HG03558 (cell line): ENCODE results near the gene HNF1A.

ENCODE experiments used
- ATAC-seq: cut with Tn5 transposase; IDR thresholded peaks from one replicate; pipeline ENCODE4 v1.9.1; 2021; ENCODE audit warnings: moderate number of reproducible peaks; ENCODE audit not compliant: unreplicated experiment; ENCODE audit errors: extremely low read depth

HNF1A gene

DNA sequence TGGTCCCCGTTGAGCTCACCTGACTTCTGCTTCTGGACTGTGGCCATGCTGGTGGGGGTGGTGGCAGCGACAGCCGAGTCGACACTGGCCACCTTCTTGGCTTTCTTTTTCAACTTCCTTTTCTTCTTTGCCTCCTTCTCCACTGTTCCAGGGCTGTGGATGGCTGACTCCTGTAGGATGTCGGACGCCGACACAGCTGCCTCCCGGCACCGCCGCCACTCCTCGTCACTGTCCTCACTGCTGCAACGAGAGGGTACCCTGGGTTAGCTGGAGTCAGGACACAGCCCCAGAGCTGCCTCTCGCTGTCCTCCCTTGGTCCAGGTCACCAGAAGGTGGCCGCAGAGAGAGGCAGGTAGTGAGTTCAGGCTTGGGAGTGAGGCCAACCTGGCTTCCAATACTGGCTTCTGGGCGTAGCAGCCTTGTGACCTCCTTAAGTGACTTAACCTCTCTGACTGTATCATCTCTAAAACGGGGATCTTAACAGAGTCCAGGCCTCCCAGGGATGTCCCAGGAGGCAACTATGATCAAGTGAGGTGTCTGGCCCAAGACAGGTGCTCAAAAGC lies 26.0 kb downstream of the HNF1A start:
- no peak for ATAC-seq

DNA sequence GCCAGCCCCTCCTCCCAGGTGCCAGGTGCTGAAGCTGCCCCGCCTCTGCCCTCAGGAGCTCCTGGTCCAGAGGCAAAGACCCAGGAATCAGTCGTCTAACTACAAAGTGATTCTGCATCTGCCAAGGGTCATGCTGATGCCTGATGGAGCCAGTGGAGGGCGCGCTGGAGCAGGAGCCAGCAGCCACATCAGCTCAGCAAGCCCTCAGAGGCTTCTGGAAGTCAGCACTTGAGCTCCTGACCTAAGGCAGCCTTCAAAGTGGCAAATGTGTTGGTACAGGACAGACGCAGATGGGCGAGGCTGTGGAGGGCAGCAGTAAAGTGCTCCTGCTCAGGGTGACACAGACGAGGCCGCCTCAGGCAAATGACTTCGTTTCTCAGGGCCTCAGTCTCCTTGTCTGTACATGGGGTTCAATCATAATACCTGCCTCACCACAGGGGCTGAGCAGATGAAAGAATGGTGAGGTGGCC lies 27.0 kb downstream of the HNF1A start:
- ATAC-seq, result no peak

- ATAC-seq, result no peak
Measured at GRCh38 chr12:121008347-121009098, 30.2 kb downstream of the HNF1A start.

- ATAC-seq, result no peak
Measured at GRCh38 chr12:121009741-121010140, 31.4 kb downstream of the HNF1A start.

DNA sequence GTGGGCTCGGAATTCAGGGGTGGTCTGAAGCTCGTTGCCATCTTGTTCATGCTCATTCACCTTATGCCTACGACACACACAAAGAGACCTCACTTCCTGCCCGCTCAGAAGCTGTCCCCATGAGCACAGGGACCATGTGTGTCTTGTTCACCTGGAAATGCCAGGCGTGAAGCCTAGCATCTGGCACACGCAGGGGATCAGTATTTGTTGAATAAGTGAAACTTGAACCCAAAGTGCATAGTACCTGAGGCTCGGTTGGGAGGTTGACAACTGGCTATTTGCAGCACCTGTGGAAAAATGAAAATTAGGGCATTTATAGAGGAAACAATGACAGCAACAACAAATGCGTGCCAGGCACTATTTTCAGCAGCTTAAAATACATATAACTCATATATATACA lies 32.5 kb downstream of the HNF1A start:
- no peak for ATAC-seq

GRCh38 chr12:121011820-121012219 lies 33.5 kb downstream of the HNF1A start:
- no peak for ATAC-seq

- no peak for ATAC-seq
Measured at GRCh38 chr12:121013715-121014114, 35.4 kb downstream of the HNF1A start.

GRCh38 chr12:121015825-121016766 lies 37.8 kb downstream of the HNF1A start, which contains the start of gene C12orf43:
TSS of gene C12orf43 (minus strand) at chr12:121016487. CDS start at chr12:121016474, 13 bp downstream.
- ATAC-seq, result peak; percentile 89

DNA sequence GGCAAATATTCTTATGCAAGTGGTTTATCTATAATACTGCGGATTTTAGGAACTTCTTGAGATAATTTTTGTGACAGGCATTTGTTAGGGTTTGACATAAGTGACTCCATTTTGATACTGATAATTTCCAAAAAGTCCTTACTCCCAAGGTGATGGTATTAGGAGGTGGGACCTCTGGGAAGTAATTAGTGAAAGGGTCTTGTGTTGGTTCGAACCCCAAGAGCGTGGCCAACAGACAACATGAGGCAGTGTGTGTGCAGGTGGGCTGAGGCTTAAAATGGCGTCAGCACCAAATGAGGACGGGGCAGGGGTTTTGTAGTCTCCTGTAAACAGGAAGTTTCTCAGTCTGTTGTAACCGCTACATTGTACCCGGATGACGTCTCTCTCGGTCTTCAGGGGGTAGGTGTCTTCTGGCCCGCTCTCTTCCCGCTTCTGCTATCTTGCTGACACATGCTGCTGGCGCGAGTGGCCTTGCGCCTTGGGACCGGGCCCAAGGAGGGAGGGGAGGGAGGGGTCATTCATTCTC lies 39.7 kb downstream of the HNF1A start:
- no peak for ATAC-seq

GRCh38 chr12:121018860-121019617 lies 40.7 kb downstream of the HNF1A start:
- ATAC-seq, result no peak

DNA sequence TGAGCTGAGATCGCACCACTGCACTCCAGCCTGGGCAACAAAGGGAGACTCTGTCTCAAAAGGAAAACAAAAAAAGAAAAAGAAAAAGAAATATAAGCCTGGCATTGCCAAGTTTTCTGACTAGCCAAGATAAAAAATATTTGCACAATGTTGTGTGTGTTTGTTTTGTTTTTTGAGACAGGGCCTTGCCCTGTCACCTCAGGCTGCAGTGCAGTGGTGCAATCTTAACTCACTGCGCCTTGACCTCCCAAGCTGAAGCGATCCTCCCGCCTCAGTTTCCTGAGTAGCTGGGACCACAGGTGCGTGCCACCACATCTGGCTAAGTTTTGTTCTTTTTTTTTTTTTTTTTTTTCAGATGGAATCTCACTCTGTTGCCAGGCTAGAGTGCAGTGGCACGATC lies 43.4 kb downstream of the HNF1A start:
- no peak for ATAC-seq

- no peak for ATAC-seq
Measured at GRCh38 chr12:121022713-121023112, 44.4 kb downstream of the HNF1A start.

- no peak for ATAC-seq
Measured at GRCh38 chr12:121023799-121024198, 45.5 kb downstream of the HNF1A start.

DNA sequence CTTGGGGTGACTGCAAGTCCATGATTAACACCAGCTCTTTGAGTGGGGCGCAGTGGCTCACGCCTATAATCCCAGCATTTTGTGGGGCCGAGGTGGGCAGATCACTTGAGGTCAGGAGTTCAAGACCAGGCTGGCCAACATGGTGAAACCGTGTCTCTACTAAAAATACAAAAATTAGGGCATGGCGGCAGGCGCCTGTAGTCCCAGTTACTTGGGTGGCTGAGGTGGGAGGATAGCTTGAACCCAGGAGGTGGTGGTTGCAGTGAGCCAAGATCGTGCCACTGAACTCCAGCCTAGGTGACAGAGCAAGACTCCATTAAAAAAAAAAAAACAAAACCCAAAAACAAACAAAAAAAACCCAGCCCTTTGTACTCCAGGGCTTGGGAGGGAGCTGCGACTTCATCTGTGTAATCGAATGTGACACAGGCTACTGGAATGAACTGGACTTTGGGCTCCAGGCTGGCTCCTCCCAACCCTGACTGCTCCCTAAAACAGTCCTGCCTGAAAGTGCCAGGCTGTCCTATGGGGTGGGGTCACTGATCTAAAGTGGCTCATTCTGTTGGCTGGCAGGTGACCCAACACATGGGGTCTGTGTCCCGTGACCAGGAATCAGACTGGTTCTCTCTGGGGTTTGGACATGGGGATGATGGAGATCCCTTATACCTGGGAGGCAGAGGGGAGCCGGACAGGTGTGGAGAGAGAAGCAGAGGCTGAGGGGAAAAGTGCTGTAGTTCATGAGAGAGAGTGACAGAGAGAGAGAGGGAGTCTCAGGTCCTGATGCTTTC lies 47.3 kb downstream of the HNF1A start:
- ATAC-seq, result no peak

DNA sequence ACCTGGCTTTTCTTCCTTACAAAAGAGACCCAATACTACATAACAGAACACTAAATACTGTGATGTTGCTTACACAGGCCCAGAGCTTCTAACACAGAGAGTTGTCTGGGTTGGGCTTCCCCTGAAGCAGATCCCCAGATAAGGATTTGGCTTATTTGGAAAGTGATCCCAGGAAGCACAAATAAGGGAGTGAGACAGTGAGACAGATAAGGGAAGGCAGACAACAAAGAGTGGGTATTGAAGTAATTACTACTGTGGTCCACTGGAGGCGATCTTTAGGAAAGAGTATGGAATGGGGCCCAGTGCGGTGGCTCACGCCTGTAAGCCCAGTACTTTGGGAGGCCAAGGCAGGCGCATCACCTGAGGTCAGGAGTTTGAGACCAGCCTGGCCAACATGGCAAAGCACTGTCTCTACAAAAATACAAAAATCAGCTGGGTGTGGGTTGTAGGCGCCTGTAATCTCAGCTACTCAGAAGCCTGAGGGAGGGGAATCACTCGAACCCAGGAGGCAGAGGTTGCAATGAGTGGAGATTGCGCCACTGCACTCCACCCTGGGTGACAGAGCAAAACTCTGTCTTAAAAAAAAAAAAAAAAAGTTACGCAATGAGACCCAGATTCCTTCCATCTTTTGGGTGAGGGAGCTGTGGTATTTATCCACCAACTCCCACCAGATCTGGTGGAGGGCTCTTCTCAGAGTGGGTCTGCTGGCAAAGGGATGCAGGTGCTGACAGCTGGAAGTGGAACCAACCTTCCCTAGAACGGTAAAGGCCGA lies 48.1 kb downstream of the HNF1A start:
- no peak for ATAC-seq

GRCh38 chr12:121030576-121031212 lies 52.4 kb downstream of the HNF1A start:
- no peak for ATAC-seq

GRCh38 chr12:121033625-121034349 lies 55.4 kb downstream of the HNF1A start:
- ATAC-seq, result no peak
